Right lung (tissue), 5 donors: ENCODE results near the gene OR4D10. TPM values are rescaled to one million over a fixed set of nuclear protein-coding genes. Genes with fewer than 3 reads are reported as not detected.

ENCODE experiments used
- DNase-seq, 2 donors: peaks; one replicate each; pipeline ENCODE4 v3.0.0-alpha.2; 2013
- polyA plus RNA-seq, 5 donors: library from polyadenylated mRNA; unstranded; fragments of 120-200 nt; gene quantifications; one replicate each; pipeline versions ENCODE4 v1.2.1 to v1.2.3, GENCODE V29; 2013; ENCODE audit warnings: inconsistent platforms in 1 of 5, low replicate concordance in 1 of 5; ENCODE audit not compliant: insufficient read length in 5 of 5, insufficient read depth in 1 of 5

The OR4D10 gene
- polyA plus RNA-seq, 5 donors, result not detected

- no peak for DNase-seq
Observed at GRCh38 chr11:59523541-59523940, 50.4 kb downstream of the OR4D10 start.

GRCh38 chr11:59528711-59529110, 55.6 kb downstream of the OR4D10 start:
- DNase-seq, result no peak

Other genes with a start within 250 kb of the OR4D10 start
- gene OR5AN1, start 114.4 kb upstream of the OR4D10 start, polyA plus RNA-seq, result not detected
- gene OR5A2, start 46.9 kb upstream of the OR4D10 start, polyA plus RNA-seq, result under 1 TPM in 4 of 5 donors, not detected in 1; 0.03 to 0.05 (median 0.03) TPM
- gene OR5A1, start 36.8 kb upstream of the OR4D10 start, polyA plus RNA-seq, result under 1 TPM in 2 of 5 donors, not detected in 3; 0.03 to 0.04 TPM
- gene OR4D6, start 16.4 kb upstream of the OR4D10 start, polyA plus RNA-seq, result not detected
- gene OR4D11, start 30.3 kb downstream of the OR4D10 start, polyA plus RNA-seq, result not detected
- under 1 TPM; 0.03 to 0.09 (median 0.06) TPM for gene OR4D9, start 38.2 kb downstream of the OR4D10 start, polyA plus RNA-seq
- gene OSBP, start 142.5 kb downstream of the OR4D10 start, polyA plus RNA-seq, result 10 to 100 TPM; 34.2 to 45.4 (median 37.9) TPM
- 10 to 100 TPM; 32.7 to 45.0 (median 41.3) TPM for gene PATL1, start 195.7 kb downstream of the OR4D10 start, polyA plus RNA-seq
- not detected for gene OR10V1, start 240.5 kb downstream of the OR4D10 start, polyA plus RNA-seq